Choroid plexus epithelial cell (primary cell): ENCODE results near the gene PTPRG.

Experiments used
- DNase-seq: peaks from one replicate; pipeline ENCODE4 v3.0.0-alpha.2; 2010; ENCODE audit warnings: low read depth
- H3K4me3 ChIP-seq: 2 replicates; pipeline ENCODE4 v1.5.1; 2011; ENCODE audit warnings: low read depth, mild to moderate bottlenecking, control low read depth, low read length, moderate library complexity
- CTCF ChIP-seq: conservative IDR thresholded peaks from 2 replicates; pipeline ENCODE4 v1.5.1; 2011; ENCODE audit warnings: low read depth, mild to moderate bottlenecking, control low read depth, inconsistent platforms, low read length, moderate library complexity

The PTPRG gene

GRCh38 chr3:61648481-61648880 lies 87.1 kb downstream of the PTPRG start:
- no peak overlapping the region for H3K4me3 ChIP-seq
- no peak for TF ChIP-seq CTCF
- peak; percentile 37 for DNase-seq

- no peak overlapping the region for H3K4me3 ChIP-seq
- DNase-seq: no peak
These were observed 88.2 kb downstream of the PTPRG start for GRCh38 chr3:61649381-61650170.

GRCh38 chr3:61650276-61650675 lies 88.9 kb downstream of the PTPRG start:
- TF ChIP-seq CTCF: no peak
- H3K4me3 ChIP-seq: no peak overlapping the region
- DNase-seq: peak; percentile 42

More at GRCh38 chr3:61649381-61650170, 88.2 kb downstream of the PTPRG start:
- TF ChIP-seq CTCF: no peak

GRCh38 chr3:61650719-61651410 lies 89.5 kb downstream of the PTPRG start:
- no peak for TF ChIP-seq CTCF
- H3K4me3 ChIP-seq: no peak overlapping the region
- no peak for DNase-seq

GRCh38 chr3:61657689-61658088 lies 96.3 kb downstream of the PTPRG start:
- H3K4me3 ChIP-seq: no peak overlapping the region
- DNase-seq: no peak
- TF ChIP-seq CTCF: no peak

GRCh38 chr3:61662861-61663260 lies 101.5 kb downstream of the PTPRG start:
- no peak for TF ChIP-seq CTCF
- no peak overlapping the region for H3K4me3 ChIP-seq

More at GRCh38 chr3:61662861-61663260, 101.5 kb downstream of the PTPRG start:
- DNase-seq: no peak
